GM18867 (cell line): Measurements from ENCODE around the gene RCVRN.
"Not testable (repeated sequence)": the region's sequence is repeated elsewhere in the genome, so short reads cannot be mapped to it uniquely, and the experiment has no call there.

Experiments used
- ATAC-seq: cut with Tn5 transposase; IDR thresholded peaks from one replicate; pipeline ENCODE4 v1.9.1; 2021; ENCODE audit warnings: mild to moderate bottlenecking, moderate library complexity; ENCODE audit not compliant: unreplicated experiment

Gene RCVRN

GRCh38 chr17:9922012-9922848 lies 17.2 kb upstream of the RCVRN start:
- ATAC-seq, result no peak

- not testable (repeated sequence) for ATAC-seq
These were observed 16.1 kb upstream of the RCVRN start for GRCh38 chr17:9921216-9921615.

DNA sequence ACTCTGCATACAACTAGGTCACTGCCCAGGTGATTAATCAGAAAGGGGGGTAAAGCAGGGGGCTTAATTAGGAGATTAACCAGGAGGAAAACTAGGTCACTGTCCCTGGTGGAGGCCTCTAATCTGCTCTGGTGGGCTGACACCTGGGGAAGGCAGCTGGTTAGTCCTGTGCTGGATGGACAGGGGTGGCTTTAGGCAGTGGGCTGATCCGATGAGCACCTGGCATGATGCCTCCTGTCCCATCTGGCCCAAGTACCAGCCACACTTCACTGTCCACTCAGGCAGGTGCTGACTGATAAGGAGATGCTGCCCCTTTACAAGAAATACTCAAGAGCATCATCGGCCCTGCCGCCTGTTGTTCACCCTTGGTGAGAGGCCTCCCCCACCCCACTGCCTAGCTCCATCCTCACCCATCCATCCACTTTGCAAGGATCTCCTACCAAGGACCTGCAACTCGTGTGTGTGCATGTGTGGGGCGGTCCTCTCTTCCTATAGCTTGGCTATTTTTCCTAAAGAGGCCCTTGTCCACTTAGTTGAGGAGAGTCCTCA lies 13.8 kb upstream of the RCVRN start:
- ATAC-seq, result no peak

- no peak for ATAC-seq
These were observed 13.3 kb upstream of the RCVRN start for GRCh38 chr17:9918352-9918751.

DNA sequence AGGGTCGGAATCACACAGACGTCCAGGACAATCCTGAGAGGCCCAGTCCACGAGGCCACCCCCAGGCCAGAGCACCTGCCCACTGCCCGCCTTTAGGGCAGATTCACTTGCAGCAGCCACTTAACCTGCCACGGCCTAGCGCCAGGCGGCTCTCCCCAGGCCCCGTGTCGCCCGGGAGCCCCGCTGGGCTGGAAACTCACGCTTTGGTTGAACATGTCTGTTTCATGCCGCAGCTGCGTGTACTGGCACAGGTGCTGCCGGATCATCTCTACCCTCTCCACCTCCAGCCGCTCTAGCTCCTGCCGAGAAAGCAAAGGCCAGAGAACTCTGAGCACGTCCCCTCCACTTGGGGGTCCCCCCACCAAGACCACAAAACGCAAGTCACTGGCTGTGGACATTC lies 12.7 kb upstream of the RCVRN start:
- ATAC-seq, result no peak

DNA sequence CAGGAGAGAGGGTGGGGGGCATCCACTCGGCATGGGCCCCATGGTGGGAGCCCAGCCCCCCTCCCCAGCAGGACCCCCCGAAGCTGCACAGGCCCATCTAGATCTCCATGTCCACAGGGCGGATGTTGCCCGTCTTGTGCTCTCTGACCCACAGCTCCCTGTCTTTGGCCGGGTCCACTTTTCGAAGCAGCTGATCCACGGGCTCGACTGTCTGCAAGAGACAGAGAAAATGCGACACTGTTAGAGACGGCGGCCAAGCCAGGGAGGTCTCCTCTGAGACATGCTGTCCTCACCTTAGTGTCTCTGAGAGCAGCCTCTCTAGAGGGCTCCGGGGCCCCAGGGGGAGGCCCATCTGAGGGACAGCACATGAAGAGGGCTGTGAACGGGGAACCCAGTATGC lies 12.1 kb upstream of the RCVRN start:
- ATAC-seq, result no peak

DNA sequence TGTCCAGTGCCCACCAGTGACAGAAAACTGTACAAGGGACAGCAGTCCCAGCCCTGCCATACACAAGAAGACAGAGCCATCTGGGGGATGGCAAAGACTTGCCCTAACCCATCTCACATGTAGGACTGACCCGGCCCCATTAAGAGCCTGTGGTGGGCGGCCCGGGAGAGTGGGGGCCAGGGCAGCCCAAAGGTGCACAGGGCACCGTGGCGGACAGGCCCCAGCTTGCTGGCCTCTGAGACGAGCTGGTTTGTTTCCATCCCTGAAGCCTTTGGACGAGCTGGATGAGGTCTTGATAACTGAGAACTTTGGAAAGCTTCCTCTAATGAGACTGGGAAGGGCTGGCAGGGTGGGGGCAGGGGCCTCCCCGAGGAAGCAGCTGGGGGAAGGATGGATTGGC lies 11.0 kb upstream of the RCVRN start:
- ATAC-seq, result no peak

DNA sequence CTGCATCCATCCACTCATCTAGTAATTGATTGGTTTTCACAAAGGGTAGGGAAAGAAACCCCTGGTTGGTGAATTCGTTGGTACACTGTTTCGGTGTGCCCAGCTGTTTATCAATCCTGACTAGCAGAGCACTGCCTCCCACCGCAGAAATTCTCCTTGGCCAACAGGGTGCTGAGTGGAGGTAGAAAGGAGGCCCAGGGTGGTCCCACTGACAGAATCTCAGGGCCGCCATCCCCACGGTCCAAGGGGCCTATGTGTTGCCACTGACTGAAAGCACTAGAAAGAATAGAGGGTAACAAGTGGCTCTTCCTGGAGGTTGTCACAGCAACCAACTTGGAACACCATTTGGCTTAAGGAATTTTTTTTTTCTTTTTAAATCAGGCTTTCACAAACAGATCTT lies 8.4 kb upstream of the RCVRN start:
- ATAC-seq, result no peak

GRCh38 chr17:9912121-9913099 lies 7.3 kb upstream of the RCVRN start:
- no peak for ATAC-seq

- no peak for ATAC-seq
These were observed 6.0 kb upstream of the RCVRN start for GRCh38 chr17:9911089-9911488.

GRCh38 chr17:9908649-9909042 lies 3.6 kb upstream of the RCVRN start:
- ATAC-seq, result no peak

GRCh38 chr17:9907883-9908648 lies 3.0 kb upstream of the RCVRN start:
- ATAC-seq, result no peak

GRCh38 chr17:9907131-9907530 lies 2.1 kb upstream of the RCVRN start:
- no peak for ATAC-seq

DNA sequence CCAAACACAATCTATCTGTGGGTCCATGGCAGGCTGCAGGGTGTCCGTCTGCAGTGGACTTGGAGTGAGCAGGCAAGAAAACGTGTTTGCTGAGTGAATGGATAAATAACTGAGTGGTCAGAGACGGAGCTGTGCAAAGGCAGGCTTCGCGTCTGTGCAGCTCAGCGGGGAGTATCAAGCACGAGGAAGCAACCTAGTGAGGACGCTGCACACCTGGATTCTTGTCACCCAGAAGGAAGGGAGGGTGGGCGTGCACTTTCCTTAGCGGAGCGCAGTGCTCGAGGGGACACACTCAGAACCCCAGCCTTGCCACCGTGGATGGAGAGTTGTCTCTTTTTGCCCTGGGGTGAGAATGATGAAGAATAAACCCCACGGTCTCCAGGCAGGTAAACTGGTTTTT lies 1.5 kb upstream of the RCVRN start:
- no peak for ATAC-seq

DNA sequence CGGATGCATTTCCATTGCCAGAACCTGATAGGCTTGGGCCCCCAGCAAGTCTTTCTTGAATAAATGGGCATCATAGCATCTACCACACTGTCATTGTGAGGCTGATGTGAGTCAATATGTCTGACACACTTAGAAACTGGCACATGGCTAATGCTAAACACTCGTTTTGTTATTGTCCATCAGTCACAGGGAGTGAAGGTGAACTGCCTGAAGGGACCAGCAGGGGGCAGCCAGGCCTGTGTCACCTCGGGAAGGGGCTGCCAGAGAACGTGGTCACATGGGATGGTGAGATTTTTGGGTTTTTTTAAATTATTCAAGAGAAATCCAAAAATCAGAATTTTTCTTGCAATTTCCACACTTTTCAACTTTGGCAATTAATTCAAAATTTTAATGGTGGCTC lies 831 bp upstream of the RCVRN start:
- no peak for ATAC-seq

GRCh38 chr17:9904277-9905077 lies 594 bp downstream of the RCVRN start:
- ATAC-seq, result no peak

DNA sequence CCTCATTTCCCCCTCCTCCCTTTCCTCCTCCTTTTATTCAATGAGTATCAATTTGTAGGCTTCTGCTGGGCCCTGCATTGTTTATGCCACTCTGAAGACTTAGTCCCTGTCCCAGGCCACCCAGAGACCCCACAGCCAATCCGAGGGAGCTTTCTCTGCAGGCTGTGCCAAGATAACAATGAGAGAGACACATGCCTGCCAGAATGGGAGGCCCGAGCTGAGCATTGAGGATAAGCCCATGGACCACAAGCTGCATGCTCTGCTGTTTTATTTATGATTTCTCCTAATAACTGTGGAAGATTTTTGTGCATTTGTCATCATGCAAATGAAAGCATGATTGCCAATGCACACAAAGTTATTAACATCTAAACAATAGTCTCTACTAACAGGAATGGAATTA lies 3.0 kb downstream of the RCVRN start:
- ATAC-seq, result no peak

GRCh38 chr17:9900784-9901183 lies 4.3 kb downstream of the RCVRN start:
- no peak for ATAC-seq

GRCh38 chr17:9900044-9900594 lies 5.0 kb downstream of the RCVRN start:
- no peak for ATAC-seq
